ENCODE data around the gene HSPG2. TPM values are rescaled to one million over a fixed set of nuclear protein-coding genes. Genes with fewer than 3 reads are reported as not detected.

HSPG2 gene
- total and polyA plus RNA-seq, 5 donors from 2014 or later, result 0.05 to 3.2 (median 0.17) TPM; not detected in 1

DNA sequence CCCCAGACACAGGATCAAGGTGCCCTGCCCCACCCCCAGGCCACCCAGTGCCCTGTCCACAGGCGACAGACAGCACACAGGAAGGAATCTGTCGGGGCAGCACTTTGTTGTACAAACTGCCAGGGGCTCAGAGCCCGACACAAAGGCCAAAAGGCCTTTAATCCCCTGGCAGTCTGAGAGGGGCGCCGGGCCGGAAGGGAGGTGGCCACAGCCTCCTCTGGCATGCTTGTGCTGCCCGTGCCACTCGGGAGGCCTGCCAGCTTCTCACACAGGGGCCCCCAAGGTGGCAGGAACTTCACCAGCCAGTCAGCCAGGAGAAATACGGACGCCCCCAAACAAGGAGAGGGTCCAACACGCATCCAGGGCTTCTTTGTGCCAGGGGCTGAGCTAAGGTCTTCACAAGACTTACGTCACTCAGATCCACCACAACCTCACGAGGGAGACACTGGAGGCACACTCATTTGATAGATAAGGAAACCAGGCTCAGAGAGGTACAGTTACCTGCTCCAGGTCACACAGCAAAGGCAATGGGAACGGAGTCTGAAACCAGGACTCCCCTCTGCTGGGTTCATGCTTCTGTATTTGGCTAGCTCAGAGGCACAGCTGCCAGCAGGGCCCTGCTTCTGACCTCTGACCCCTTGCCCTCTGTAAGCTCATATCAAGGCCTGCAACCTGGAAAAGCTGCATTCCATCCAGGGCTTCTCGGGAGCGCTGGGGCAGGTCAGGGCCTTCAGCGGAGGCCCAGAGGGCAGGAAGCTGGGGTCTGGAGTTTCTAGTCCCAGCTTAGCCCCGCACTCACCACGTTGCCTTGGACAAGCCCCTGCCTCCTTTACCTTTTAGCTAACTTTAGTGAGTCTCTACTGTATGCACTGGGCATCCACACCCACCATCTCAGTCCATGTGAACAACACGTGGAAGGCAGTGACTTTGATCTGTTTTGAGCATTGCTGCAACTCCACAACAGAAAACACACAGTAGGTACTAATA, 34.8 kb downstream of the HSPG2 start:
- H3K27me3 ChIP-seq (ENCODE audit: control insufficient read depth, insufficient read depth, low read length), result no peaks in the 10 kb centered on the region
- no peaks in the 10 kb centered on the region for H3K9me3 Mint-ChIP-seq
- no peak for ATAC-seq (ENCODE audit: low read depth in 2 of 2)
- H3K4me1 ChIP-seq (ENCODE audit: control insufficient read depth, insufficient read depth, low read length, poor library complexity, severe bottlenecking), result no peaks in the 10 kb centered on the region
- no peaks in the 10 kb centered on the region for H3K36me3 Mint-ChIP-seq
- no peak overlapping the region for H3K27ac Mint-ChIP-seq
- H3K4me3 Mint-ChIP-seq, result no peak overlapping the region
- H3K4me1 Mint-ChIP-seq, result peaks cover 0 to 3% (median 0%) of the 10 kb centered on the region in 4 donors
- peaks cover 4% of the 10 kb centered on the region for H3K27me3 Mint-ChIP-seq
- H3K9me3 ChIP-seq (ENCODE audit: control insufficient read depth in 2 of 2, low read length in 2 of 2), result no peaks in the 10 kb centered on the region
- H3K36me3 ChIP-seq (ENCODE audit: control insufficient read depth, insufficient read depth, low read length), result no peaks in the 10 kb centered on the region
- DNase-seq, result no peak
- H3K27ac ChIP-seq (ENCODE audit: insufficient read depth, low read length, poor library complexity, severe bottlenecking), result no peak overlapping the region
- no peak overlapping the region for H3K4me3 ChIP-seq (ENCODE audit: low read depth, low read length)

DNA sequence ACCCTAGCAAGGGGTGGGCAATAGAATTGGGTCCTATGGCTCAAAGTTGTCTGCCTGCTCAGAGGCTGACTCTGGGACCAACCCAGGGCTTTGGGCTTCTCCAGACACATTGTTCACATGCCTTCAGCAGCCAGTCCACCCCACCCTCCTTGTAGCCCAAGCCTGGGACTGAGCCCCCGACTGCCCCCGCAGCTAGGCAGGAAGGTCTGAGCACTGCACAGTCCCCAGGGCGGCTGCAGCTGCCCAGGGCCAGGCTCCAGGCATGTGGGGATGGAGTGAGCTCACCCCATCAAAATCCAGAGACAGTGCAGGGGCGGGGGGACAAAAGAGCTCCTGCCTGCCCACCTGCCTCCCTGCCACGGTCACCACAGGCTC, 35.6 kb downstream of the HSPG2 start:
- Mint-ChIP-seq H3K9me3 (peaks cover 0 to 3% (median 0%) of the 10 kb centered on the region in 7 donors), H3K27ac (no peak overlapping the region), H3K36me3 (no peaks in the 10 kb centered on the region), H3K27me3 (peaks cover 4% of the 10 kb centered on the region), H3K4me1 (peaks cover 0 to 3% (median 0%) of the 10 kb centered on the region in 4 donors), H3K4me3 (no peak overlapping the region)
- no peak for ATAC-seq (ENCODE audit: low read depth in 2 of 2)
- Histone ChIP-seq H3K9me3 (ENCODE audit: control insufficient read depth in 2 of 2, low read length in 2 of 2) (no peaks in the 10 kb centered on the region), H3K4me3 (ENCODE audit: low read depth, low read length) (no peak overlapping the region), H3K27me3 (ENCODE audit: control insufficient read depth, insufficient read depth, low read length) (no peaks in the 10 kb centered on the region), H3K36me3 (ENCODE audit: control insufficient read depth, insufficient read depth, low read length) (no peaks in the 10 kb centered on the region), H3K4me1 (ENCODE audit: control insufficient read depth, insufficient read depth, low read length, poor library complexity, severe bottlenecking) (no peaks in the 10 kb centered on the region), H3K27ac (ENCODE audit: insufficient read depth, low read length, poor library complexity, severe bottlenecking) (no peak overlapping the region)
- DNase-seq, result no peak

DNA sequence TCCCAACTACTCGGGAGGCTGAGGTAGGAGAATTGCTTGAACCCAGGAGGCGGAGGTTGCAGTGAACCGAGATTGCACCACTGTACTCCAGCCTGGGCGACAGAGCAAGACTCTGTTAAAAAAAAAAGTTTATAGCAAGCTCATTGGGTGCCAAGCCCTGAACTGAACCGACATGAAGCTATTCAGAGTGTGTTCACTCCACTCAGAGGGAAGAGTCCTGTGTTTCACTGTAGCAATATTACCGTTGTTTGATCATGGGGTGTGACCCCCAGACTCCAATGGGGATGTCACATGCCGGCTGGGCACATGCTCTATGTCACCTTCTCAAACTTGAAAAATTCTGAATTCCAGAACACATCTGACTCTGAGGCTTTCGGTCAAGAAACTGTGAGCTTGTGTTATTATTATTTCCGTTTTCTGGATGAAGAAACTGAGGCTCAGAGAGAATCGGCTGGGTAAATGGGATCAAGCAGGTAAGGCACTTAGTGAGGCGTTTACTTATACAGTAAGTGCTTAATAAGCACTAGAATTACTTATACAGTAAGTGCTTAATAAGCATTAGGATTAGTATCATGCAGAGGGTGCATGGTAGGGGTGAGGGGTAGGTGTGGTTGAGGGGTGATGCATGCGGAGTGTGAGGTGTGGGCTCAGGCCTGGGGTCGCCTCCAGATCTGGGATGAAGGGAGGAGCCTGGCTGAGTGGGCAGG, 36.2 kb downstream of the HSPG2 start:
- Mint-ChIP-seq H3K9me3 (peaks cover 0 to 3% (median 0%) of the 10 kb centered on the region in 7 donors), H3K27ac (no peak overlapping the region)

DNA sequence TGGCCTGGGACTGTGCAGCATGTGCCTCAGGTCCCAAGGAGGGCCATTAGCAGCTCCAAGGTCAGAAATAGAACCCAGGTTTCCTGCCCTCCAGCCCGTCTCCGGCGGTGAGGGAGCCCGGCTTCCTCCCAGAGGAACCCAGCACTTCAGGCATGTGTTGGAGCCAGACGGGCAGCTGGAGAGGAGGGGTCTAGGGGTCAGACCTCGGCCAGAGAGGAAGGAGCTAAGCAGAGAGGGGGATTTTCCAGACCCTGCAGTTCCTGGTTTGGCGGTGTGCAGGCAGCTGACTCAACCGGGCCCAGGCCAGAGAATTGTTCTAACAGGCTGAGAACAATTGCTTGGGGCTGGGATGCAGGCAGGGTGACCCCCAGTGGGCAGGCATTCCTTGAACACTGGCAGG, 37.1 kb downstream of the HSPG2 start:
- Histone ChIP-seq H3K4me3 (ENCODE audit: low read depth, low read length) (no peak overlapping the region), H3K27me3 (ENCODE audit: control insufficient read depth, insufficient read depth, low read length) (no peaks in the 10 kb centered on the region), H3K9me3 (ENCODE audit: control insufficient read depth in 2 of 2, low read length in 2 of 2) (no peaks in the 10 kb centered on the region), H3K36me3 (ENCODE audit: control insufficient read depth, insufficient read depth, low read length) (no peaks in the 10 kb centered on the region), H3K4me1 (ENCODE audit: control insufficient read depth, insufficient read depth, low read length, poor library complexity, severe bottlenecking) (no peaks in the 10 kb centered on the region), H3K27ac (ENCODE audit: insufficient read depth, low read length, poor library complexity, severe bottlenecking) (no peak overlapping the region)
- H3K4me3 Mint-ChIP-seq, result no peak overlapping the region
- ATAC-seq (ENCODE audit: low read depth in 2 of 2), result no peak
- no peak for DNase-seq
- H3K36me3 Mint-ChIP-seq, result no peaks in the 10 kb centered on the region
- H3K27ac Mint-ChIP-seq, result no peak overlapping the region
- H3K9me3 Mint-ChIP-seq, result peaks cover 0 to 3% (median 0%) of the 10 kb centered on the region in 7 donors
- H3K27me3 Mint-ChIP-seq, result peaks cover 4% of the 10 kb centered on the region
- H3K4me1 Mint-ChIP-seq, result peaks cover 0 to 3% (median 0%) of the 10 kb centered on the region in 4 donors

More for the DNA sequence above, 36.2 kb downstream of the HSPG2 start:
- H3K27ac ChIP-seq (ENCODE audit: insufficient read depth, low read length, poor library complexity, severe bottlenecking), result no peak overlapping the region
- no peaks in the 10 kb centered on the region for H3K4me1 ChIP-seq (ENCODE audit: control insufficient read depth, insufficient read depth, low read length, poor library complexity, severe bottlenecking)
- peaks cover 0 to 3% (median 0%) of the 10 kb centered on the region in 4 donors for H3K4me1 Mint-ChIP-seq
- peaks cover 4% of the 10 kb centered on the region for H3K27me3 Mint-ChIP-seq
- no peak overlapping the region for H3K4me3 ChIP-seq (ENCODE audit: low read depth, low read length)
- no peaks in the 10 kb centered on the region for H3K36me3 Mint-ChIP-seq
- H3K27me3 ChIP-seq (ENCODE audit: control insufficient read depth, insufficient read depth, low read length), result no peaks in the 10 kb centered on the region
- no peak for DNase-seq
- no peak for ATAC-seq (ENCODE audit: low read depth in 2 of 2)
- H3K4me3 Mint-ChIP-seq, result no peak overlapping the region
- H3K9me3 ChIP-seq (ENCODE audit: control insufficient read depth in 2 of 2, low read length in 2 of 2), result no peaks in the 10 kb centered on the region
- H3K36me3 ChIP-seq (ENCODE audit: control insufficient read depth, insufficient read depth, low read length), result no peaks in the 10 kb centered on the region

DNA sequence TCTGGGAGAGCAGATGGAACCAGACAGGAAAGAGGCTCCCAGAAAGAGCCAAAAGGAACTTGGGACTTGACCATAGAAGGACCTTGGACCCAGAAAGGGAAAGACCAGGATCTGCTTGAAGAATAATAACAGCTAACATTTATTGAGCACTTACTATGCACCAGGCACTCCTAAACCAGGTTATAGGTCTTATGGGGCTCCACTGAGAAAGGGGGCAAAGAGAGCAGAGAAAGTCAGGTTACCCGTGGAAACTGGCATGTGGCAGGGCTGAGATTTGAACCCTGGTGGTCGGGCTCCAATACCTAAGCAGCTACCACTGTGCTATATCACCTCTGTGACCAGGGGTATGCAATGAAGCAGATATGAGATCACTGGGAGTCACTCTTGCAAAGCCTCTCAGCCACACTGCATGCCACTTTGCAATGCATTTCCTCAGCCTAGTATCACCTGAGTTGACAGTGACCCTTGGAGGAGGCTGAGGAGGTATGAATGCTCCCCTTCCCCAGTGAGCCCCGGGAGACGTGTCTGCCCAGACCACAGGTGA, 37.8 kb downstream of the HSPG2 start:
- no peaks in the 10 kb centered on the region for H3K27me3 ChIP-seq (ENCODE audit: control insufficient read depth, insufficient read depth, low read length)
- Mint-ChIP-seq H3K9me3 (peaks cover 0 to 3% (median 0%) of the 10 kb centered on the region in 7 donors), H3K27me3 (peaks cover 4% of the 10 kb centered on the region), H3K27ac (peak overlapping the region; percentile 46 to 60 (median 58)), H3K36me3 (no peaks in the 10 kb centered on the region), H3K4me3 (no peak overlapping the region), H3K4me1 (peaks cover 0 to 3% (median 0%) of the 10 kb centered on the region in 4 donors)
- DNase-seq (no peak), ATAC-seq (ENCODE audit: low read depth in 2 of 2) (no peak)
- H3K27ac ChIP-seq (ENCODE audit: insufficient read depth, low read length, poor library complexity, severe bottlenecking), result no peak overlapping the region
- H3K4me3 ChIP-seq (ENCODE audit: low read depth, low read length), result no peak overlapping the region
- no peaks in the 10 kb centered on the region for H3K9me3 ChIP-seq (ENCODE audit: control insufficient read depth in 2 of 2, low read length in 2 of 2)
- H3K36me3 ChIP-seq (ENCODE audit: control insufficient read depth, insufficient read depth, low read length), result no peaks in the 10 kb centered on the region
- no peaks in the 10 kb centered on the region for H3K4me1 ChIP-seq (ENCODE audit: control insufficient read depth, insufficient read depth, low read length, poor library complexity, severe bottlenecking)

DNA sequence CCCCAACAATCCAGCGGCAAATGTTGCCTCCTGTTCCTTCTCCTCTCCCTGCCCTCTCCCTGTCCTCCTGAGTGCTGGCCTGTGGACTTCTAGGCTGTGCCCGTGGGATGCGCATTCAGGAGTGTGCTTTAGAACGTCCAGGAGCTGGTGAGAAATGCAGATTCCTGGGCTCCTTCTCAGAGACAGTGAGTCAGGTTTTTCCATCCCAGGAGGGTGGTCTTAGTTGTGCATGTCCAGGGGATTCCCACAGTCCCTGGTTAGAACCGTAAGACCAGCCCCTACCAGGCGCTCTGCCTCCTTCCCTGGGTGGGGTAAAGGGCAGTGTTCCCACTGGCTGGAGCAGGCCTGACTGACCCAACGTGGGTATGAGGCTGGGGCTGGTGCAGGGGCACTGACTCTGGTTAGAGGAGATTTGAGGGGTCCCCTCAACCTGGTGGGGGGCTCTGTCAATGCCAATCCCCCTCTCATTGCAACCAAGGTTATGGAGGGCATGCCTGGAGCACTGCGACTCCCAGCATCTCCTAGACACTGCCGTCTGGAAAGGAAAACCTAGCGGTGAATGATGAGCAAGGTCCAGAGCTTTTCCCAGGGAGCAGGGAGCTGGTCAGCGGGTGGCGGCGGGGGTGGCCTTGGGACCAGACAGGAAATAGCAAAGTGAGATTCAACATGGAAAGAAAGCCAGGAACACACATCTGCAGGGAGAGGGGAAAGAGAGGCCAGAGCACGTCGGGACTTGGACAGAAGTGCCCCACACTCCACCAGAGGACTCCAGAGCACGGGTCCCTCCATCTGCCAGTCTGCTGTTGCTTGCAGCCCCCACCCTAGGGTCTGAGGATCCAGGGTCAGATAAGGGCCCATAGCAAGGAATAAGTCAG, 38.5 kb downstream of the HSPG2 start:
- Histone ChIP-seq H3K4me3 (ENCODE audit: low read depth, low read length) (no peak overlapping the region), H3K4me1 (ENCODE audit: control insufficient read depth, insufficient read depth, low read length, poor library complexity, severe bottlenecking) (no peaks in the 10 kb centered on the region), H3K27me3 (ENCODE audit: control insufficient read depth, insufficient read depth, low read length) (no peaks in the 10 kb centered on the region), H3K9me3 (ENCODE audit: control insufficient read depth in 2 of 2, low read length in 2 of 2) (no peaks in the 10 kb centered on the region), H3K36me3 (ENCODE audit: control insufficient read depth, insufficient read depth, low read length) (no peaks in the 10 kb centered on the region), H3K27ac (ENCODE audit: insufficient read depth, low read length, poor library complexity, severe bottlenecking) (no peak overlapping the region)
- no peaks in the 10 kb centered on the region for H3K36me3 Mint-ChIP-seq
- no peak overlapping the region for H3K4me3 Mint-ChIP-seq
- H3K27me3 Mint-ChIP-seq, result no peaks in the 10 kb centered on the region
- H3K4me1 Mint-ChIP-seq, result peaks cover 0 to 3% (median 0%) of the 10 kb centered on the region in 4 donors
- DNase-seq (no peak), ATAC-seq (ENCODE audit: low read depth in 2 of 2) (no peak)
- peak overlapping the region in 2 of 3 donors; percentile 58 to 74 for H3K27ac Mint-ChIP-seq
- H3K9me3 Mint-ChIP-seq, result peaks cover 0 to 3% (median 0%) of the 10 kb centered on the region in 7 donors

DNA sequence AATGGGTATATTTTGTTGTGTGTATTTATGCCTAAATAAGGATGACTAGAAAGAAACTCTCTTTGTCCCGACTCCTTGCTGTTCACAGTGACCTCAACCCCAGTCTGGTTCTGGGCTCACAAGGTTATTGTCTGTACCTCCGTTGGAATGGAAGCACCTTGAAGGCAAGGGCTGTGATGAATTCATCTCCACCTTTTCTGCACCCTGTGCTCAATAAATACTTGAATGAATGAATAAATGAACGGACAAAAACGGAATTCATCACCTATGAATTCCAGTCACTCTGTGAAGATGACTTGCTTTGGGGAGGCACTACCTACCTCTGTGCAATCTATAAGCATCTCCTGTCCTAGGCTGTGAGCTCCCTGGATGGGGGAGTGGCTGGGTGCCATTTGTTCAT, 39.3 kb downstream of the HSPG2 start:
- no peak overlapping the region for H3K27ac ChIP-seq (ENCODE audit: insufficient read depth, low read length, poor library complexity, severe bottlenecking)
- no peaks in the 10 kb centered on the region for H3K4me1 ChIP-seq (ENCODE audit: control insufficient read depth, insufficient read depth, low read length, poor library complexity, severe bottlenecking)
- H3K4me3 ChIP-seq (ENCODE audit: low read depth, low read length), result no peak overlapping the region
- peaks cover 0 to 3% (median 0%) of the 10 kb centered on the region in 7 donors for H3K9me3 Mint-ChIP-seq
- no peaks in the 10 kb centered on the region for H3K36me3 Mint-ChIP-seq
- H3K27me3 ChIP-seq (ENCODE audit: control insufficient read depth, insufficient read depth, low read length), result no peaks in the 10 kb centered on the region
- H3K36me3 ChIP-seq (ENCODE audit: control insufficient read depth, insufficient read depth, low read length), result no peaks in the 10 kb centered on the region
- no peak for DNase-seq
- H3K4me3 Mint-ChIP-seq, result no peak overlapping the region
- no peak overlapping the region for H3K27ac Mint-ChIP-seq
- no peaks in the 10 kb centered on the region for H3K9me3 ChIP-seq (ENCODE audit: control insufficient read depth in 2 of 2, low read length in 2 of 2)
- no peaks in the 10 kb centered on the region for H3K27me3 Mint-ChIP-seq
- H3K4me1 Mint-ChIP-seq, result peaks cover 0 to 3% (median 0%) of the 10 kb centered on the region in 4 donors
- no peak for ATAC-seq (ENCODE audit: low read depth in 2 of 2)
